Ecto neural progenitor cell (in vitro differentiated cells): ENCODE results near the gene RPS6KA3.
"Not testable (repeated sequence)": the region's sequence is repeated elsewhere in the genome, so short reads cannot be mapped to it uniquely, and the experiment has no call there.

ENCODE experiments used
- DNase-seq: peaks from one replicate; pipeline ENCODE4 v3.0.0-alpha.2; 2018; ENCODE audit warnings: low spot score

RPS6KA3 gene

GRCh38 chrX:20265221-20265725 lies 1.4 kb downstream of the RPS6KA3 start:
- peak; percentile 54 for DNase-seq

- DNase-seq = no peak
Measured at GRCh38 chrX:20263474-20263873, 3.2 kb downstream of the RPS6KA3 start.

- DNase-seq = no peak
Measured at GRCh38 chrX:20260885-20261284, 5.8 kb downstream of the RPS6KA3 start.

- no peak for DNase-seq
Measured at GRCh38 chrX:20254712-20255299, 11.9 kb downstream of the RPS6KA3 start.

GRCh38 chrX:20253232-20253543 lies 13.5 kb downstream of the RPS6KA3 start:
- DNase-seq = no peak

- peak; percentile 58 for DNase-seq
Measured at GRCh38 chrX:20252381-20253231, 14.1 kb downstream of the RPS6KA3 start.

- no peak for DNase-seq
Measured at GRCh38 chrX:20251691-20252090, 15.0 kb downstream of the RPS6KA3 start.

- DNase-seq = not testable (repeated sequence)
Measured at GRCh38 chrX:20250146-20250545, 16.6 kb downstream of the RPS6KA3 start.

- DNase-seq = no peak
Measured at GRCh38 chrX:20248592-20249192, 18.0 kb downstream of the RPS6KA3 start.

- DNase-seq = no peak
Measured at GRCh38 chrX:20244931-20245330, 21.8 kb downstream of the RPS6KA3 start.

- DNase-seq = no peak
Measured at GRCh38 chrX:20240201-20240600, 26.5 kb downstream of the RPS6KA3 start.

GRCh38 chrX:20237864-20238263 lies 28.8 kb downstream of the RPS6KA3 start:
- DNase-seq = no peak

GRCh38 chrX:20235755-20236154 lies 31.0 kb downstream of the RPS6KA3 start:
- no peak for DNase-seq

- DNase-seq = no peak
Measured at GRCh38 chrX:20233336-20233735, 33.4 kb downstream of the RPS6KA3 start.

- no peak for DNase-seq
Measured at GRCh38 chrX:20231598-20231997, 35.1 kb downstream of the RPS6KA3 start.

GRCh38 chrX:20230406-20230805 lies 36.3 kb downstream of the RPS6KA3 start:
- DNase-seq = no peak

- DNase-seq = no peak
Measured at GRCh38 chrX:20229155-20229554, 37.6 kb downstream of the RPS6KA3 start.

- DNase-seq = no peak
Measured at GRCh38 chrX:20228245-20228644, 38.5 kb downstream of the RPS6KA3 start.

GRCh38 chrX:20227116-20227515 lies 39.6 kb downstream of the RPS6KA3 start:
- no peak for DNase-seq

GRCh38 chrX:20225488-20225833 lies 41.2 kb downstream of the RPS6KA3 start:
- DNase-seq = no peak

GRCh38 chrX:20224814-20225487 lies 41.8 kb downstream of the RPS6KA3 start:
- no peak for DNase-seq

GRCh38 chrX:20221902-20222301 lies 44.8 kb downstream of the RPS6KA3 start:
- DNase-seq = no peak
